Body of pancreas (tissue), 4 donors: ENCODE measurements around the gene BTNL9. TPM values are rescaled to one million over a fixed set of nuclear protein-coding genes. Genes with fewer than 3 reads are reported as not detected.

Experiments used
- ATAC-seq: fragments of 150-250 bp; one replicate; pipeline ENCODE4 v1.9.1; 2016
- DNase-seq, 4 donors: peaks; one replicate each; pipeline ENCODE4 v3.0.0-alpha.2; 2019
- H3K27ac ChIP-seq, 4 donors: fragments of 200-600 bp; sonication (generic); 1 replicate in 3 of 4; 2 replicates in 1 of 4; pipeline versions ENCODE4 v1.5.1 to v1.6.1; 2016 to 2019; ENCODE audit warnings: mild to moderate bottlenecking in 1 of 4, mixed read lengths in 1 of 4, moderate library complexity in 1 of 4
- H3K27me3 ChIP-seq, 2 donors: fragments of 200-600 bp; sonication (generic); one replicate each; pipeline ENCODE4 v1.6.0; 2016; ENCODE audit warnings: mild to moderate bottlenecking in 1 of 2
- H3K36me3 ChIP-seq, 2 donors: fragments of 200-600 bp; sonication (generic); replicated peaks in 1 of 2; 2 replicates each; pipeline ENCODE4 v1.5.1; 2016; ENCODE audit warnings: low read depth in 2 of 2; ENCODE audit not compliant: insufficient read depth in 1 of 2
- H3K4me1 ChIP-seq: fragments of 200-600 bp; sonication (generic); one replicate; pipeline ENCODE4 v1.6.0; 2016
- H3K4me3 ChIP-seq, 2 donors: fragments of 200-600 bp; sonication (generic); 1 replicate in 1 of 2; 2 replicates in 1 of 2; pipeline ENCODE4 v1.5.1; 2016 to 2019
- H3K9me3 ChIP-seq, 3 donors: fragments of 200-600 bp; sonication (generic); 1 replicate in 2 of 3; 2 replicates in 1 of 3; pipeline ENCODE4 v1.5.1; 2016
- POLR2A ChIP-seq, 3 donors: fragments of 450-650 bp; IDR thresholded peaks; one replicate each; pipeline ENCODE4 v1.6.1; 2016; ENCODE audit warnings: antibody characterized with exemption in 3 of 3, mild to moderate bottlenecking in 2 of 3
- WGBS, 2 donors: methylation state at CpG; one replicate each; pipeline ENCODE4 v1.1.5; 2017; 5-methylcytosine and 5-hydroxymethylcytosine counted together
- intact Hi-C: fragments of 100-400 bp; cut with DNase I; formaldehyde crosslinking; loops from one replicate; pipeline ENCODE4 v1.15.1; 2023
- total RNA-seq, 2 donors: library from RNA; depleted of rRNA; stranded (reverse); fragments of >200 nt; gene quantifications; one replicate each; pipeline ENCODE4 v1.1.0, GENCODE V29; 2016
- TF ChIP-seq, protein P1 (sequence below), 7 experiments: fragments of 450-650 bp in 4 of 7; fragments of 200-600 bp in 3 of 7; sonication (generic) in 3 of 7; IDR thresholded peaks; one replicate each; pipeline ENCODE4 v1.5.1; 2016 to 2019; ENCODE audit warnings: antibody characterized with exemption in 7 of 7

The BTNL9 gene
- total RNA-seq, 2 donors from 2014 or later, result 20.2 to 41.5 TPM

DNA sequence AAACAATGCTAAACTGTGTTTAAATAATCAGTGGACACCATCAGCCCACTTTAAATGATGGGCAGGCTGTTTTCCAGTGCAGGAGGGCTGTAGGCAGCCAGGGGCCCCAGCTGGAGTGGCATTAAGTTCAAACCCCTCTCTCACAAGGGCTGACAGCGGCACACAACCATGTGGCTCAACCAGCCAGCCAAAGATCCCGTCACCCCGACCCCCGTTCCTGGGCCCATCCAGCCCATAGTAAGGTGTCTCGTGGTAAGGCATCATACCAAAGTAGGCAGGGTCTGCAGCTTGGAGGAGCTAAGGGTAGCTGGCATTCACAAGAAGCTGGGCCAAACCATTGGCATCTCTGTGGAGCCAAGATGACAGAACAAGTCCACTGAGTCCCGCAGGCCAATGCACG, 24.9 kb downstream of the BTNL9 start:
- Histone ChIP-seq H3K4me1 (no peaks in the 10 kb centered on the region), H3K4me3 (no peak overlapping the region), H3K36me3 (no peaks in the 10 kb centered on the region), H3K9me3 (no peaks in the 10 kb centered on the region), H3K27ac (no peak overlapping the region), H3K27me3 (peaks cover 0 to 6% of the 10 kb centered on the region in 2 donors)
- DNase-seq (no peak), ATAC-seq (no peak)
- intact Hi-C loops, result no loop called here
- no peak for TF ChIP-seq POLR2A (IDR thresholded peaks at IDR 0.05)
- TF ChIP-seq, protein P1, sequence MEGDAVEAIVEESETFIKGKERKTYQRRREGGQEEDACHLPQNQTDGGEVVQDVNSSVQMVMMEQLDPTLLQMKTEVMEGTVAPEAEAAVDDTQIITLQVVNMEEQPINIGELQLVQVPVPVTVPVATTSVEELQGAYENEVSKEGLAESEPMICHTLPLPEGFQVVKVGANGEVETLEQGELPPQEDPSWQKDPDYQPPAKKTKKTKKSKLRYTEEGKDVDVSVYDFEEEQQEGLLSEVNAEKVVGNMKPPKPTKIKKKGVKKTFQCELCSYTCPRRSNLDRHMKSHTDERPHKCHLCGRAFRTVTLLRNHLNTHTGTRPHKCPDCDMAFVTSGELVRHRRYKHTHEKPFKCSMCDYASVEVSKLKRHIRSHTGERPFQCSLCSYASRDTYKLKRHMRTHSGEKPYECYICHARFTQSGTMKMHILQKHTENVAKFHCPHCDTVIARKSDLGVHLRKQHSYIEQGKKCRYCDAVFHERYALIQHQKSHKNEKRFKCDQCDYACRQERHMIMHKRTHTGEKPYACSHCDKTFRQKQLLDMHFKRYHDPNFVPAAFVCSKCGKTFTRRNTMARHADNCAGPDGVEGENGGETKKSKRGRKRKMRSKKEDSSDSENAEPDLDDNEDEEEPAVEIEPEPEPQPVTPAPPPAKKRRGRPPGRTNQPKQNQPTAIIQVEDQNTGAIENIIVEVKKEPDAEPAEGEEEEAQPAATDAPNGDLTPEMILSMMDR (IDR thresholded peaks at IDR 0.05), result no peak
- WGBS, 2 donors, result 74 to 87% methylated on average over 3 to 7 of the region's 7 CpGs

DNA sequence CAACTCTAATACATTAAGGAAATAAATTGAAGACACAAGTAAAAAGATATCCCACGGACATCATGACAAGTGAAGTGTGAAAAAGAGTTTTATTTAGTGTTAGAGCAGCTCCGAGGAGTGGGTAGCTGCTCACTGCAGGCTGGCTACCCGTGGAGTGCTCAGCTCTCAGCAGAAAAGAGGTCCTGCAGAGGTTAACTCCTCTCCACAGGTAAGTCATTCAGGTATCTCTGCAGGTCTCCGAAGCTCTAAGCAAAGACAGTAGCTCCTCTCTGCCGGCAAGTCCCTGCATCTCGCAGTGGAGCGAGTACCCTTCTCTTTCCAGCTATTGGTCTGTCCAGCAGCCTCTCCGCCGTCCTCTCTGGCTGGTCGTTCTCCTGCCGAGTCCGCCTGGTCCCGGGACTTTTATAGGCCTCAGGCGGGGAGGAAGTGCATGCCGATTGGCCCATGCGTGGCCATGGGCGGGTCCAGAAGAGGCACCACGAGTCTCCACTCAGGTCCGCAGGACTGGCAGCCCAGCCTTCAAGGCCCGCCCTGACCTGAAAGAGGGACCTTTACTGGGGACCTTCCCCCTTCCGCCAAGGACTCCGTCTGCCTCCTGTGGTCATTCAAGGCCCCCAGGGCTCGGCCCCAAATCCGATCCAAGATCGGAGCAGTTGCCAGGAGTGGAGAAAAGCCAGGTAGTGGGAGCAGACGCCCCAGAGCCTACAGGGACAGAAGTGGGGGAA, 29.9 kb downstream of the BTNL9 start:
- Histone ChIP-seq H3K27ac (no peak overlapping the region), H3K36me3 (no peaks in the 10 kb centered on the region), H3K4me3 (no peak overlapping the region), H3K4me1 (no peaks in the 10 kb centered on the region), H3K9me3 (no peaks in the 10 kb centered on the region), H3K27me3 (no peaks in the 10 kb centered on the region)
- 32 to 39% methylated on average over 10 to 26 of the region's 26 CpGs for WGBS, 2 donors
- DNase-seq, result no peak
- intact Hi-C loops, result no loop called here
- TF ChIP-seq, protein P1 (IDR thresholded peaks at IDR 0.05), result no peak
- TF ChIP-seq POLR2A (IDR thresholded peaks at IDR 0.05), result no peak
- no peak for ATAC-seq

DNA sequence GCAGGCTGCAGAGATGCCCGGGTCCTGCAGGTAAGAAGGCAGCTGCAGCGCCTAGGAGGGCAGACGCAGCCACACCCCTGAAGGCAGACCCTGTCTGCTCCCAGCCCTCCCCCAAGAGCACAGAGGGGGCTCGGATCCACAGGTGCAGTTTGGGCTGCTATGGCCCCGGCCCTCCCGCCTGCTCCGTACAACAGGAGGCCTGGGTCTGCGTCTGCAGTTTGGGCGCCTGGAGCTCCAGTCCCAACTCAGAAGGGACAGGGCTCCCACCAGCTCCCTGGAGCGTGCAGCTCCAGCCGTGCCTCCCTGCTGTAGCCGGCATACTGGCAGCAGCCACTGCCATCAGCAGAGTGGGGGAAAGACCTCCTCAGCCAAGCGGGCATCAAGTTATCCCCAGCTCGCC, 30.5 kb downstream of the BTNL9 start:
- WGBS, 2 donors, result 58 to 93% methylated on average over 3 to 14 of the region's 14 CpGs
- no peaks in the 10 kb centered on the region for H3K4me1 ChIP-seq
- DNase-seq (no peak), ATAC-seq (no peak)
- no peak overlapping the region for H3K27ac ChIP-seq
- H3K4me3 ChIP-seq, result no peak overlapping the region
- H3K27me3 ChIP-seq, result no peaks in the 10 kb centered on the region
- intact Hi-C loops, result no loop called here
- TF ChIP-seq, protein P1 (IDR thresholded peaks at IDR 0.05), result no peak
- TF ChIP-seq POLR2A (IDR thresholded peaks at IDR 0.05), result no peak
- H3K9me3 ChIP-seq, result no peaks in the 10 kb centered on the region
- no peaks in the 10 kb centered on the region for H3K36me3 ChIP-seq

DNA sequence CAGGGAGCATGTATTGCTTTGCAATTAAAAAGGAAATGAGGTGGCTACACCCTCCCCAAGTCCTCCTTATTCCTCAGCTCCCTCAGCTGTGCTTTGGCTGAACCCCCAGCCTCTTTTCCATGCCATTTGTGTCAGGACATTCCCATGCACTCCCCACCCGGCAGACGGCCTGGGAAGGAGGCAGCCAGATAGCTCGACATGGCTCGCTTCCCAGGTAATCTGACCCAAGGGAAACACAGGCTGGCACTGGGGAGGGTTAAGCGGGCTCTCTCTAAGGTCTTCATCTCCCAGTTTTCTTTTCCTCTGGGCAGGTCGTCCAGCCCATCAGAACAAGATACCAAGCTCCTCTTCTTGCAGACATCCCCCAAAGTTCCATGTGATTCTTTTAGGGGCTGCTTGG, 31.2 kb downstream of the BTNL9 start:
- intact Hi-C loops, result no loop called here
- H3K4me1 ChIP-seq, result no peaks in the 10 kb centered on the region
- no peak for TF ChIP-seq POLR2A (IDR thresholded peaks at IDR 0.05)
- TF ChIP-seq, protein P1 (IDR thresholded peaks at IDR 0.05), result no peak
- H3K27me3 ChIP-seq, result no peaks in the 10 kb centered on the region
- DNase-seq (no peak), ATAC-seq (no peak)
- H3K9me3 ChIP-seq, result no peaks in the 10 kb centered on the region
- H3K36me3 ChIP-seq, result no peaks in the 10 kb centered on the region
- 28 to 37% methylated on average over 5 to 6 of the region's 6 CpGs for WGBS, 2 donors
- H3K4me3 ChIP-seq, result no peak overlapping the region
- no peak overlapping the region for H3K27ac ChIP-seq

DNA sequence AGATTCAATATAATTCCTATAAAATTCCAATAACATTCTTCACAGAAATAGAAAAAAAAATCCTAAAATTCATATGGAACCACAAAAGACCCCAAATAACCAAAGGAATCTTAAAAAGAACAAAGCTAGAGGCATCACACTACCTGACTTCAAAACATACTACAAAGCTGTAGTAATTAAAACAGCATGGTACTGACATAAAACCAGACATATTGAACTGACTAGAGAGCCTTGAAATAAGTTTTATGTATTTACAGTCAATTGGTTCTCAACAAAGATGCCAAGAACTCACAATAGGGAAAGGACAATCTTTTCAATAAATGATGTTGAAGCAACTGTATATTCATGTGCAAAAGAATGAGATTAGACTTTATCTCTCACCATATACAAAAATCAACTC, 36.9 kb downstream of the BTNL9 start:
- intact Hi-C loops, result no loop called here
- Histone ChIP-seq H3K36me3 (no peaks in the 10 kb centered on the region), H3K27me3 (no peaks in the 10 kb centered on the region), H3K27ac (no peak overlapping the region), H3K4me3 (no peak overlapping the region), H3K4me1 (no peaks in the 10 kb centered on the region), H3K9me3 (no peaks in the 10 kb centered on the region)
- ATAC-seq, result no peak
- TF ChIP-seq POLR2A (IDR thresholded peaks at IDR 0.05), result no peak
- TF ChIP-seq, protein P1 (IDR thresholded peaks at IDR 0.05), result no peak
- no peak for DNase-seq
